ENCODE measurements around the gene ARSK. TPM values are rescaled to one million over a fixed set of nuclear protein-coding genes. Genes with fewer than 3 reads are reported as not detected.

The ARSK gene
- total RNA-seq, 1 experiment from 2014 or later: 13.6 TPM

DNA sequence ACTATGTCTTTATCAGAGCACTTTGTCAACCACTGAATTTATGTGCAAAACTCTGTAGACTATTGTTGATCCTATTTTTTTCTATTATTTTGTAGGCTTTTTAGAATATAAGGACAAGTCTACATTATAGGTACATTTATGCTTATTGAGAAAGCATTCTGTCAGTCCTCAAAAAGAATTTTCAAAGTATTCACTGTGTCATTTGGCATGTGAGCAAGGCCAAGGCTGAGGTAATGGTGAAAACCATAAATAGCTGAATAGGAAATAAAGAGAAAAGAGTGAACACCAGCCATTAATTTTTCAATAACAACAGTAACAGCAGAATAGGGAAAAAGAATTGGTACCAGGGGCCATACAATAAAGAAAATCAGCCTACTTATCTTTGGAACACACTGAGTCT, 21.1 kb upstream of the ARSK start:
- Histone ChIP-seq H3K27me3 (ENCODE audit: control insufficient read depth, insufficient read depth, low read length) (no peaks in the 10 kb centered on the region), H3K4me3 (ENCODE audit: insufficient read depth, low read depth, low read length) (no peak overlapping the region), H3K36me3 (replicated peaks; ENCODE audit: control insufficient read depth, insufficient read depth, low read length) (no peaks in the 10 kb centered on the region; the same call in 1 of the 2 replicates)
- no peak for DNase-seq

DNA sequence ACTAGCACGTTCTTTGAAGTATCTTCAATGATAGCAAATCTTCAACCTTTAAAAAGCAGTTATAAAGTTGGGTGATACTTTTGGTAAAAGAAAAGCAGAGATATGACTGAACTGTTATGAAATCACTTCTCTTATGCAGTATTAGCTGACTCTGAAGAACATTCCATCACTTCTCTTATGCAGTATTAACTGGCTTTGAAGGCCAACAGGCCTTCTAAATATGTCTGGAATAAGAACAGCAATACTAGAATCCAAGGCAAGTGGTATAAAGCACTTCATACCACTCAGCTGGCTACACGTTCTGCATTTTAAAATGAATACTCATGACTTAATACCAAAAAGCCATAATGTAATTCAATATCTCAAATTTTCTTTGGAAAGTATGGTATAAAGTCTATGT, 17.4 kb upstream of the ARSK start:
- no peak for DNase-seq
- no peaks in the 10 kb centered on the region for H3K27me3 ChIP-seq (ENCODE audit: control insufficient read depth, insufficient read depth, low read length)
- no peak overlapping the region for H3K4me3 ChIP-seq (ENCODE audit: insufficient read depth, low read depth, low read length)
- H3K36me3 ChIP-seq (replicated peaks; ENCODE audit: control insufficient read depth, insufficient read depth, low read length): peaks cover 4% of the 10 kb centered on the region

DNA sequence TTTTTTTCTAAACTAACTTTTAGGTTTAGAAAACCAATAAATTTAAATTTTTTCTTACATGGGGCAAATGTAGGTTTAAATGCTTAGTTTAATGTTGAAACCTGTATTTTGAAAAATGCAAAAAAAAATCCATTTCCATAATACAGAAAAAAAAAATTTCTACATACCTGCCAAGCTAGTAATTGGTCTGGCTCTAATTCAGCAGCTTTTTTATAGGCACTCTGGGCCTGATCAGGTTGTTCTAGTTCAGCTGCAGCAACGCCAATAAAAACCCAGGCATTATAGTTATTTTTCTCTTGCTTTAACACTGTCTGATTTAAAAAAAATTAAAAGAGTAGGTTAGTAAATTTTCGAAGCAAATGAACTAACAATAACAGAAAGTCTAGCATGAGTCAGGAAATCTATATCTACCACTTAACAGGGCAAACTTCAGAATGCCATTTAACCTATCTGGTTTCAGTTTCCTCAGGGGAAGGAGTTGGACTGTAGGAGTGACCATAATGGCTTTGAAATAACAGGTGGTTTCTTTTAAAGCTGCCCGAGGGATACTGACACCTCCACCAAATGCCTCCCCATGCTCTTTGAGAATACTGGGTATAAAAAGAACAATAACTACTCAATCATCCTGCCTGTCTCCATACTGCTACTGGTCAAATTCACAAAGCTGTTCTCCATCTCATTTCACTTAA, 11.7 kb upstream of the ARSK start:
- no peak for DNase-seq
- Histone ChIP-seq H3K36me3 (replicated peaks; ENCODE audit: control insufficient read depth, insufficient read depth, low read length) (peaks cover 13% of the 10 kb centered on the region), H3K4me3 (ENCODE audit: insufficient read depth, low read depth, low read length) (no peak overlapping the region), H3K27me3 (ENCODE audit: control insufficient read depth, insufficient read depth, low read length) (no peaks in the 10 kb centered on the region)

DNA sequence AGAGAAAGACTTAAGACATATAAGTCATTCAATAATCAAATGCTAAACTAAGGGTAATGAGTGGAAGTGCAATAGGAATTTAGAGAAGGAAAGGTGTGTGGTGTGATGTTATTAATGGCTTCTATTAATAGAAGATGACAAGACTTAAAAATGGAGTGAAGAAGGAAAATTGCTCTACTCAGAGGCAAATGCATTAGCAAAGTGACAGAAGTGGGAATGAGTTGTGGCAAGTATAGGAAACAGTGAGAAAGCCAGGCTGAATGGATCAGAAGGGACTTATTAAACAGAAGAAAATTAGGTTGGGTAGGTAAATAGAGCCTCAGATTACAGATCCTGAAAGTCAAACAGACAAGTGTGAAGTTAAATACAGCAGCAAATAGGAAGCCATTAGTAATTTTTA, 5.9 kb upstream of the ARSK start:
- Histone ChIP-seq H3K27me3 (ENCODE audit: control insufficient read depth, insufficient read depth, low read length) (no peaks in the 10 kb centered on the region), H3K4me3 (ENCODE audit: insufficient read depth, low read depth, low read length) (no peak overlapping the region), H3K36me3 (replicated peaks; ENCODE audit: control insufficient read depth, insufficient read depth, low read length) (peaks cover 10% of the 10 kb centered on the region)
- no peak for DNase-seq

DNA sequence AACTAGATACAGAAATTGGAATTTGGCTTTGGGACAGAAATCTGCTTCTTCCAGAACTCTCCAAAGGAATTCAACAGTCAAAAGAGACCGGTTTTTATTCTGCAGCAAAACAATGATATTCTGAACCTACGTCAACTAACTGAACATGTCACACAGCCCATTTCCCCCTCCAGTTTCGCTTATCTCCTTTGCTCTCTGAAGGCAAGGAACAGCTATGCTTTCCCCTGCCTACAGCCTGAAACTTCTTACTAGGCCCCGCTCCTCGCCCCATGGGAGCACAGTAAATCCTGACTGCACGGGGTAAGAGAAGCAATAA, 612 bp upstream of the ARSK start:
- no peak for DNase-seq
- Histone ChIP-seq H3K4me3 (ENCODE audit: insufficient read depth, low read depth, low read length) (peak overlapping the region; percentile 76), H3K27me3 (ENCODE audit: control insufficient read depth, insufficient read depth, low read length) (no peaks in the 10 kb centered on the region), H3K36me3 (replicated peaks; ENCODE audit: control insufficient read depth, insufficient read depth, low read length) (peaks cover 2% of the 10 kb centered on the region)

DNA sequence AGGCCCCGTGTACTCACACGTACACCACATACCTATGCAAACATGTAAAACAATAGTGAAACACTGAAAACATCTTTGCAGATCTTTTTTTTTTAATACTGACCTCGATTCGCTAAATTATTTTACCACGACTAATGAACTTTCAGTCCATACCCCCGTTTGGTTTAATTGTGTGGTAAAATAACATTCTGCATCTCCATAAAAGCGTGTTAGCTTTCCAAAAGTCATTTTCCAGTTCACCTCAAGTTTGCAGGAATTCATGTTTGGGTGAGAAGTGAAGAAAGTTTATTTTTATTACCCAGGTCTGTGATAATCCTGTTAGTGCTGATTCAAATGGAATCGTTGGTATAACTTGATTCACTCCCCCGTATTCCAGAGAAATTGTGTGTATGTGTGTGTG, 652 bp downstream of the ARSK start:
- no peak for DNase-seq

DNA sequence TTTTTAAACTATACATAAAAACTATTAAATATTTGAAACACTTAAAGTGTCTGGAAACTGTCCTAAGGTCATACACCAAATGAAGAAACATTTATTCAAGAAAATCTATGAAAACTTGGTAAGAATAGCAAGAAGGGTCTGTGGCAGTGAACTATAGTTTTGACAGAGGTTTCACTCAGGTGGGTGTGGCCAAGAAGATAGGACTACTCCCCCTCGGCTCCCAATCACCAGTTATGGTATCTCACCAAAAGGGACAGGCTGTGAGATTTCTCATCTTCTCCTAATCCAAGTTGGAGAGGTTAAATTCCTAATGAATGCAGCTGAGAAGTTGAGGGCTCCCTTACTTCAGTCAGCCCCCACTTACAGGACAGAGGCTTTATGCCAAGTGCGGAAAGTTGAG, 2.9 kb downstream of the ARSK start:
- Histone ChIP-seq H3K27me3 (ENCODE audit: control insufficient read depth, insufficient read depth, low read length) (no peaks in the 10 kb centered on the region), H3K36me3 (replicated peaks; ENCODE audit: control insufficient read depth, insufficient read depth, low read length) (peaks cover 2% of the 10 kb centered on the region), H3K4me3 (ENCODE audit: insufficient read depth, low read depth, low read length) (no peak overlapping the region)
- DNase-seq: no peak

More for the DNA sequence above, 652 bp downstream of the ARSK start:
- Histone ChIP-seq H3K36me3 (replicated peaks; ENCODE audit: control insufficient read depth, insufficient read depth, low read length) (peaks cover 2% of the 10 kb centered on the region), H3K4me3 (ENCODE audit: insufficient read depth, low read depth, low read length) (peak overlapping the region; percentile 76), H3K27me3 (ENCODE audit: control insufficient read depth, insufficient read depth, low read length) (no peaks in the 10 kb centered on the region)

DNA sequence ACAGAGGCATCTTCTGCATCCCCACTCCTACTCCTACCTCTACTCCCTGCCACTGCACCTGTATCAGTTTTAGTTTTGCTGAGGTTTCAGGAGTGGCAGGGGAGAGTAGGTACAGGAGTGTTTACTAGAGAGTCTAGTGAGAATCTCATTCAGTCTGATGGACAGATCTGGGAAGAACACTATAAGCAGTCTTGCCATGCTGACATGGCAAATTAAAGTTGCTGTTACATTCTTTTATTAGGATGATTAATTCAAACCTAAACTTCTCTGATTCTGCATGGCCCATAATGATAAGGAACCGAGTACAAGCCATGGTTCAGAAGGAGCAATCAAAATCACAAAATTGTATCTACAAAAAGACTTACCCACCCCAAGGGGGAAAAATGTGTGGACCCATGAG, 7.4 kb downstream of the ARSK start:
- DNase-seq: no peak
- H3K4me3 ChIP-seq (ENCODE audit: insufficient read depth, low read depth, low read length): no peak overlapping the region
- H3K36me3 ChIP-seq (replicated peaks; ENCODE audit: control insufficient read depth, insufficient read depth, low read length): no peaks in the 10 kb centered on the region; the same call in none of the 2 replicates
- no peaks in the 10 kb centered on the region for H3K27me3 ChIP-seq (ENCODE audit: control insufficient read depth, insufficient read depth, low read length)

DNA sequence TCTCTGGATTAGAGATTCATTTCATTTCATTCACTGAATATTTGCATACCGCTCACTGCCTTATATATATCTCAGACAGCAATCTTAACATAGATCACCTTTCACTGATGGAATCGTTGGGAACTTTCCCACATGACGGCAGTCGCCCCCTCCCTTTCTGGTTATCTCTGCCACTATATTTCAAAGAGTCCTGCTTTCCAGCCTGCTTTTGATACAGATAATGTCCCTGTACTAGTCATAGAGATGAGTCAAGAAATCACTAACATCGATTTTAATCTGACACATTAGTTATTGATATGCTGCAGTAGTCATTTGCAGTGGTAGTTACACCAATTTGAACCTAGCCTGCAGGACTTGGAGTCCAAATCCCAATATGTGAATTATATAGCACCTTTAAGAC, 8.5 kb downstream of the ARSK start:
- no peaks in the 10 kb centered on the region for H3K27me3 ChIP-seq (ENCODE audit: control insufficient read depth, insufficient read depth, low read length)
- no peaks in the 10 kb centered on the region; the same call in none of the 2 replicates for H3K36me3 ChIP-seq (replicated peaks; ENCODE audit: control insufficient read depth, insufficient read depth, low read length)
- DNase-seq: no peak
- H3K4me3 ChIP-seq (ENCODE audit: insufficient read depth, low read depth, low read length): no peak overlapping the region

DNA sequence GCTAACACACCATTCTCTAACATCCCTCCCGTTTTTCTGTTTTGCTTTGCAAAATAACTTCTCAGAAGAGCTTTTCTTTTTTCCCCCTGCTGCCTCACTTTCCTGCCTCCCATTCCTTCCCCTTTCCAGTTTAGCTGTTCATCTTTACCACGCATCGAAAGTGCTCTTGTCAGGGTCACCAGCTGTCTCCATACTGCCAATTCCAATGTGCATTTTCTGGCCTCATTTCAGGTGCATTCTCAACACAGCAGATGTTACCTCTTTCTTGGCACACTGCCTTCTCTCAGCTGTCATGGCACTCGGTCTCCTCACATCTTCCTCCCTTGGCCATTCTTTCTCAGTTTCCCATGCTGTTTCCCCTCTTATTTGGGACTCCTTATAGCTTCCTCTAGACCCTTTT, 9.5 kb downstream of the ARSK start:
- DNase-seq: no peak

DNA sequence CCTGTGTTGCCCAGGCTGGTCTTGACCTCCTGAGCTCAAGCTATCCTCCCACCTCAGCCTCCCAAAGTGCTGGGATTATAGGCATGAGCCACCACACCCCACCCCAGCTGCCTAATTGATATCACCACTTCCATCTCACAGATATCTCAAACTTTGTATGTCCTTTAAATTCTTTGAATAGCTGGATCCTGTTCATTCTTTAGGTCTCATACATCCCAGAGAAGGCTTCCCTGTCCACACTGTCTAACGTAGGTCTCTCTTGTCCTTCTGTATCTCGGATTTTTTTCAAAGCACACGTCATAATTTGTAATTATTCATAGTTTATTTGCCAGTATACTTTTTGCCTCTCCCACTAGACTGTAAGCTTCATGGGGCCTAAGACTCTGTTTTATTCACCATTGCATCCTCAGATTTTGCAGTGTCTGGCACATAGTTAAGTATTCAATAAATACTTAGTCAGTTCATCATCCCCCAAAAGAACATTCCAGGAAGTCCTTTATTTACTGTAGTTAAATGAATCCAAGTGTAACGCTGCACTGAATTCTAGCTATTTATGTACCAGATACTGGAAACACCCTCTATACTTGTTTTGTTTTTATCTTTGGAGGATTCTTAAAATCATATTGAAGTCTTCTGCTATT, 10.5 kb downstream of the ARSK start:
- peaks cover 1% of the 10 kb centered on the region for H3K36me3 ChIP-seq (replicated peaks; ENCODE audit: control insufficient read depth, insufficient read depth, low read length)
- DNase-seq: no peak
- no peaks in the 10 kb centered on the region for H3K27me3 ChIP-seq (ENCODE audit: control insufficient read depth, insufficient read depth, low read length)
- no peak overlapping the region for H3K4me3 ChIP-seq (ENCODE audit: insufficient read depth, low read depth, low read length)

More for the DNA sequence above, 9.5 kb downstream of the ARSK start:
- Histone ChIP-seq H3K36me3 (replicated peaks; ENCODE audit: control insufficient read depth, insufficient read depth, low read length) (no peaks in the 10 kb centered on the region; the same call in none of the 2 replicates), H3K4me3 (ENCODE audit: insufficient read depth, low read depth, low read length) (no peak overlapping the region), H3K27me3 (ENCODE audit: control insufficient read depth, insufficient read depth, low read length) (no peaks in the 10 kb centered on the region)

DNA sequence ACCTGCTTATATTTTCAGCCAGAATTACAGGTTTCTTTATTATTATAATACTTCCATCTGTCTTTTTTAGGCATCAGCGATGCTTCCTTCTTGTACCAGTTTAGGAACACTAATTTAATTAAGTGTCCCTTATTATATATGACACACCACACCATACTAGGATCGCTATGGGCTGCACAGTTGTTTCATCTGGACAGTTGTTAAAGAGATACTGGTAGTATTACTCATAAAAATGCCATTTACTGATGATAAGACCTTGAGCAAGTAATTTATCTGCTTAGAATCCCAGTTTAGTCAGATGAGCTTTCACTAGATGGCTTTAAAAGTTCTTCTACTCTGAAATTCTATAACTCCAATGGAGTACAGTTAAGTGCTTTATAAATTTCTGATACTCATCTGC, 17.1 kb downstream of the ARSK start:
- DNase-seq: no peak
- Histone ChIP-seq H3K4me3 (ENCODE audit: insufficient read depth, low read depth, low read length) (no peak overlapping the region), H3K27me3 (ENCODE audit: control insufficient read depth, insufficient read depth, low read length) (no peaks in the 10 kb centered on the region), H3K36me3 (replicated peaks; ENCODE audit: control insufficient read depth, insufficient read depth, low read length) (peaks cover 1% of the 10 kb centered on the region; the same call in 1 of the 2 replicates)

DNA sequence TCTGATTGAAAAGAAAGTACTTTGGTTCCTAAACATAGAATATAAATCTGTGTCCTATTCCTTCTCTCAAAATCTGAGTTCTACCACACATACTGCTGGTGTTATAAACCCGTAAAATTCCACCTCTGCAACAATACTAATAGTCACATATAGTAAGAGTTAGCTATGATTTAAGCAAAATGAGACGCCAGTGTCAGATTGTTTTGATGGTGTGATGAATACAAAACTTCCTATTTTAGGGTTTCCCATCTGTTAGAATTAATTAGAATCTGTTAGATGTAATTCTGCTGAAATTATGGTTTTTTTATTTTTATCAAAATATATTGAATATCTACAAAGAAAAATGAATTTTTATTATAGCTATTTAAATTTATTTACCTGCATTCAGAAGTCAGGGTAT, 26.7 kb downstream of the ARSK start:
- no peak for DNase-seq
- Histone ChIP-seq H3K36me3 (replicated peaks; ENCODE audit: control insufficient read depth, insufficient read depth, low read length) (no peaks in the 10 kb centered on the region), H3K4me3 (ENCODE audit: insufficient read depth, low read depth, low read length) (no peak overlapping the region), H3K27me3 (ENCODE audit: control insufficient read depth, insufficient read depth, low read length) (no peaks in the 10 kb centered on the region)

DNA sequence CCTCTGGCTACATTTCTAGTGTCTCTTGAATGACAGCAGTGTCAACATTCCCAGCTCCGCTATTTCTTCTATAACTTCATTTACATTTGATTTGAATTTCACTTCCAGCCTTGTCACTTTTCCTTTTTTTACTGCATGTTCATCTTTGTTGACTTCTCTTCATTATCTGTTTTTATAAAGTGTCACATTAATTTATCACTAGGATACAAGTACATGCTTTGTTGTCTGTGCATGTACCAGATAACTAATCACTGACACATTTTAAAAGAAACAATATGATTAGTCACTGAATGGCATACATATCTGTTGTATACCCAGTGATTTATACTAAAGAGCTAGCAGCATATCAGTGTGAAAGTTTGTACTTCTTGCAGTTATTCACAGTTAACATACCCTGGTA, 29.1 kb downstream of the ARSK start:
- Histone ChIP-seq H3K4me3 (ENCODE audit: insufficient read depth, low read depth, low read length) (no peak overlapping the region), H3K27me3 (ENCODE audit: control insufficient read depth, insufficient read depth, low read length) (no peaks in the 10 kb centered on the region), H3K36me3 (replicated peaks; ENCODE audit: control insufficient read depth, insufficient read depth, low read length) (no peaks in the 10 kb centered on the region)
- DNase-seq: no peak

DNA sequence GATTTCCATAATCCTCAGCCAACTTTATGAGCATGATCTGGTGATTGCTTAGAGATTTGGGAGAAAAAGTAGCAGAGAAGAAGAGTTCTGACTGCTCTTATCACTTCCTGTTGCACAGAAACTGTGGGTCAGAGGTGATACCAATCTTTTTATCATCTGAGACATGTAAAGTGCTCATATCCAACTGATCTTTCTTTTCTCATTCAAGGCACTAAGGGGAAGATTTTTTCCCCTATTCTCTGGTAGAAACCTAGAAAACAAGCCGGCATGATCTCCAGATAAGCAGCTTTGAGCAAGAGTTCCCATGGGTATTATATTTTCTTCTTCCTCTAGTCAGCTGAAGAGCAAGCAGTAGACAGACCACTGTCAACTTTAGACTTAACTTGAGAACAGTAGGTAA, 36.0 kb downstream of the ARSK start:
- Histone ChIP-seq H3K4me3 (ENCODE audit: insufficient read depth, low read depth, low read length) (no peak overlapping the region), H3K36me3 (replicated peaks; ENCODE audit: control insufficient read depth, insufficient read depth, low read length) (no peaks in the 10 kb centered on the region), H3K27me3 (ENCODE audit: control insufficient read depth, insufficient read depth, low read length) (no peaks in the 10 kb centered on the region)
- no peak for DNase-seq

Measured in H7 (cell line).